Body of pancreas (tissue), 4 donors: ENCODE measurements around the gene CD22. TPM values are rescaled to one million over a fixed set of nuclear protein-coding genes. Genes with fewer than 3 reads are reported as not detected.

ENCODE experiments used
- ATAC-seq: fragments of 150-250 bp; one replicate; pipeline ENCODE4 v1.9.1; 2016
- DNase-seq, 4 donors: peaks; one replicate each; pipeline ENCODE4 v3.0.0-alpha.2; 2019
- H3K27ac ChIP-seq, 4 donors: fragments of 200-600 bp; sonication (generic); 1 replicate in 3 of 4; 2 replicates in 1 of 4; pipeline versions ENCODE4 v1.5.1 to v1.6.1; 2016 to 2019; ENCODE audit warnings: mild to moderate bottlenecking in 1 of 4, mixed read lengths in 1 of 4, moderate library complexity in 1 of 4
- H3K27me3 ChIP-seq, 2 donors: fragments of 200-600 bp; sonication (generic); one replicate each; pipeline ENCODE4 v1.6.0; 2016; ENCODE audit warnings: mild to moderate bottlenecking in 1 of 2
- H3K36me3 ChIP-seq, 2 donors: fragments of 200-600 bp; sonication (generic); replicated peaks in 1 of 2; 2 replicates each; pipeline ENCODE4 v1.5.1; 2016; ENCODE audit warnings: low read depth in 2 of 2; ENCODE audit not compliant: insufficient read depth in 1 of 2
- H3K4me1 ChIP-seq: fragments of 200-600 bp; sonication (generic); one replicate; pipeline ENCODE4 v1.6.0; 2016
- H3K4me3 ChIP-seq, 2 donors: fragments of 200-600 bp; sonication (generic); 1 replicate in 1 of 2; 2 replicates in 1 of 2; pipeline ENCODE4 v1.5.1; 2016 to 2019
- H3K9me3 ChIP-seq, 3 donors: fragments of 200-600 bp; sonication (generic); 1 replicate in 2 of 3; 2 replicates in 1 of 3; pipeline ENCODE4 v1.5.1; 2016
- CTCF ChIP-seq, 7 experiments: fragments of 450-650 bp in 4 of 7; fragments of 200-600 bp in 3 of 7; sonication (generic) in 3 of 7; IDR thresholded peaks; one replicate each; pipeline ENCODE4 v1.5.1; 2016 to 2019; ENCODE audit warnings: antibody characterized with exemption in 7 of 7
- POLR2A ChIP-seq, 3 donors: fragments of 450-650 bp; IDR thresholded peaks; one replicate each; pipeline ENCODE4 v1.6.1; 2016; ENCODE audit warnings: antibody characterized with exemption in 3 of 3, mild to moderate bottlenecking in 2 of 3
- WGBS, 2 donors: methylation state at CpG; one replicate each; pipeline ENCODE4 v1.1.5; 2017; 5-methylcytosine and 5-hydroxymethylcytosine counted together
- intact Hi-C: fragments of 100-400 bp; cut with DNase I; formaldehyde crosslinking; loops from one replicate; pipeline ENCODE4 v1.15.1; 2023
- total RNA-seq, 2 donors: library from RNA; depleted of rRNA; stranded (reverse); fragments of >200 nt; gene quantifications; one replicate each; pipeline ENCODE4 v1.1.0, GENCODE V29; 2016

Gene CD22
- total RNA-seq, 2 donors from 2014 or later = 0.52 to 3.0 TPM

DNA sequence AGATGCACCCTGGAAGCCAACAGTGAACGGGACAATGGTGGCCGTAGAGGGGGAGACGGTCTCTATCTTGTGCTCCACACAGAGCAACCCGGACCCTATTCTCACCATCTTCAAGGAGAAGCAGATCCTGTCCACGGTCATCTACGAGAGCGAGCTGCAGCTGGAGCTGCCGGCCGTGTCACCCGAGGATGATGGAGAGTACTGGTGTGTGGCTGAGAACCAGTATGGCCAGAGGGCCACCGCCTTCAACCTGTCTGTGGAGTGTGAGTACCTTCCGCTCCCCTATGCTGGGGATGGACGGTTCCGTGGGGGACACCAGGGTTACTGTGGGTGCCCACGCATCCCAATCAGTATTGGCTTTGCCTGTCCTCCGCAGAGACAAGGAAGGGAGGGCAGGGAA is 26.5 kb upstream of the CD22 start:
- no peaks in the 10 kb centered on the region for H3K36me3 ChIP-seq
- H3K9me3 ChIP-seq = no peaks in the 10 kb centered on the region
- WGBS, 2 donors = 80% methylated on average over 8 to 16 of the region's 16 CpGs
- no peaks in the 10 kb centered on the region for H3K4me1 ChIP-seq
- ATAC-seq (no peak), DNase-seq (no peak)
- no peak overlapping the region for H3K4me3 ChIP-seq
- TF ChIP-seq CTCF (IDR thresholded peaks at IDR 0.05) (no peak), POLR2A (IDR thresholded peaks at IDR 0.05) (no peak)
- intact Hi-C loops = no loop called here
- no peak overlapping the region for H3K27ac ChIP-seq
- no peaks in the 10 kb centered on the region for H3K27me3 ChIP-seq

- H3K4me1 ChIP-seq = no peaks in the 10 kb centered on the region
- no peaks in the 10 kb centered on the region for H3K9me3 ChIP-seq
- H3K4me3 ChIP-seq = no peak overlapping the region
- H3K36me3 ChIP-seq = no peaks in the 10 kb centered on the region
- H3K27me3 ChIP-seq = no peaks in the 10 kb centered on the region
- DNase-seq (no peak), ATAC-seq (no peak)
- intact Hi-C loops = no loop called here
- H3K27ac ChIP-seq = no peak overlapping the region
- TF ChIP-seq CTCF (IDR thresholded peaks at IDR 0.05) (no peak), POLR2A (IDR thresholded peaks at IDR 0.05) (no peak)
- 84 to 93% methylated on average over 6 of the region's 6 CpGs for WGBS, 2 donors
These were observed 25.6 kb upstream of the CD22 start for GRCh38 chr19:35303357-35303915.

GRCh38 chr19:35304036-35304435 is 25.0 kb upstream of the CD22 start:
- H3K36me3 ChIP-seq = no peaks in the 10 kb centered on the region
- intact Hi-C loops = no loop called here
- no peaks in the 10 kb centered on the region for H3K9me3 ChIP-seq
- no peaks in the 10 kb centered on the region for H3K27me3 ChIP-seq
- no peak overlapping the region for H3K4me3 ChIP-seq
- H3K4me1 ChIP-seq = peaks cover 2% of the 10 kb centered on the region
- ATAC-seq (no peak), DNase-seq (no peak)
- 84 to 88% methylated on average over 11 of the region's 11 CpGs for WGBS, 2 donors
- TF ChIP-seq CTCF (IDR thresholded peaks at IDR 0.05) (no peak), POLR2A (IDR thresholded peaks at IDR 0.05) (no peak)
- no peak overlapping the region for H3K27ac ChIP-seq

- DNase-seq = no peak
- H3K36me3 ChIP-seq = no peaks in the 10 kb centered on the region
- peaks cover 14% of the 10 kb centered on the region for H3K4me1 ChIP-seq
- 55 to 100% methylated on average over 2 to 6 of the region's 6 CpGs for WGBS, 2 donors
- ATAC-seq = no peak
- TF ChIP-seq CTCF (IDR thresholded peaks at IDR 0.05) = no peak
- no peaks in the 10 kb centered on the region for H3K9me3 ChIP-seq
- H3K27ac ChIP-seq = no peak overlapping the region
- intact Hi-C loops = no loop called here
- H3K4me3 ChIP-seq = no peak overlapping the region
- no peaks in the 10 kb centered on the region for H3K27me3 ChIP-seq
These were observed 23.8 kb upstream of the CD22 start for GRCh38 chr19:35305181-35305580.

DNA sequence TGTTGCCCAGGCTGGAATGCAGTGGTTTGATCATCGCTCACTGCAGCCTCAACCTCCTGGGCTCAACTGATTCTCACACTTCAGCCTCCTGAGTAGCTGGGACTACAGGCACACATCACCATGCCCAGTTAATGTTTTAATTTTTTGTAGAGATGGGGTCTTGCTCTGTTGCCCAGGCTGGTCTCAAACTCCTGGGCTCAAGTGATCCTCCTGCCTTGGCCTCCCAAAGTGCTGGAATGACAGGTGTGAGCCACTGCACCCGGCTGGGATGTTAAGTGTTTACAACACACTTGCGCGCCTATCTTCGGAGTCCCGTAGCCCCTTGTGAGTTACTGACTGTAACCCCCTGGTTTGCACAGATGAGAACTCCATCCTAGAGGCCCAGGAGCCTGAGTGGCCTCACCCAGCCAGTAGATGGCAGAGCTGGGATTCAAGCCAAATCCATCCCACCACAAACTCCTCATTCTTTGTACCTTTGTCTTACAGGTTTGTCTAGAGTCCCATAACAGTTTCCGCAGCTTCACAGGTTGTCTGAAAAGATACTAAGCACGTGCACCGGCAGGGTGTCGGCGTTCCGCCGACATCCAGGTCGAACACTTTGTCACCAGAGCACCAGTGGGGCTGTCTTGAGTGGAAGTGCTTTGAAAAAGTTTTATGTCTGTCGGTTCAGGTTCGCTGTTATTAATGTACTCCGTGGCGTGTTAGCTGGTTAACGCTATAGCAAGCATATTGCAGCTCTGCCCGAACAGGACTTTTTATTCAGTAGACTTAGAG is 22.3 kb upstream of the CD22 start:
- TF ChIP-seq CTCF (IDR thresholded peaks at IDR 0.05) (peak in 1 of 7 experiments; percentile 4), POLR2A (IDR thresholded peaks at IDR 0.05) (no peak)
- ATAC-seq = no peak
- Histone ChIP-seq H3K27ac (no peak overlapping the region), H3K27me3 (no peaks in the 10 kb centered on the region), H3K4me1 (peaks cover 15% of the 10 kb centered on the region), H3K36me3 (no peaks in the 10 kb centered on the region), H3K4me3 (no peak overlapping the region), H3K9me3 (no peaks in the 10 kb centered on the region)
- DNase-seq = no peak
- 85 to 89% methylated on average over 18 to 20 of the region's 20 CpGs for WGBS, 2 donors
- intact Hi-C loops = no loop called here
